PC-9 (cell line): ENCODE data around the gene CACNA1A. TPM values are rescaled to one million over a fixed set of nuclear protein-coding genes. Genes with fewer than 3 reads are reported as not detected.

Experiments used
- BruUV-seq: library from RNA; stranded (reverse); fragments of 400-500 nt; replicated peaks from 2 replicates; lab custom pipeline; 2021; lab: Mats Ljungman, UMichigan
- CTCF ChIA-PET: fragments of 300-600 bp; sonication (Branson Sonifier 250); formaldehyde crosslinking; loops from one replicate; lab custom pipeline; 2022; ENCODE audit warnings: antibody characterized with exemption; lab: Charles Lee
- POLR2A ChIA-PET: fragments of 300-600 bp; sonication (Branson Sonifier 250); formaldehyde crosslinking; loops from one replicate; lab custom pipeline; 2022; ENCODE audit warnings: antibody characterized with exemption; ENCODE audit not compliant: unreplicated experiment; lab: Charles Lee
- DNase-seq, 2 experiments: peaks; one replicate each; pipeline versions ENCODE4 v3.0.0 to v3.0.0-alpha.2; 2015 to 2022; ENCODE audit warnings: mixed read lengths in 1 of 2
- H2AFZ ChIP-seq: fragments of 200-600 bp; sonication (generic); 2 replicates; pipeline ENCODE4 v1.8.1; 2017; ENCODE audit warnings: antibody characterized with exemption
- H3F3A ChIP-seq: fragments of 200-600 bp; sonication (generic); 2 replicates; pipeline ENCODE4 v1.8.1; 2017; ENCODE audit warnings: antibody characterized with exemption, mild to moderate bottlenecking, low read depth; ENCODE audit not compliant: insufficient read depth
- H3K27ac ChIP-seq: fragments of 200-600 bp; sonication (generic); 2 replicates; pipeline ENCODE4 v1.6.1; 2016; ENCODE audit warnings: mixed run types
- H3K27me3 ChIP-seq: fragments of 200-600 bp; sonication (generic); 2 replicates; pipeline ENCODE4 v1.6.1; 2016; ENCODE audit warnings: low read depth, mixed run types; ENCODE audit not compliant: insufficient read depth
- H3K36me3 ChIP-seq: fragments of 200-600 bp; sonication (generic); 2 replicates; pipeline ENCODE4 v1.6.1; 2016; ENCODE audit warnings: low read depth, mixed run types
- H3K4me1 ChIP-seq: fragments of 200-600 bp; sonication (generic); replicated peaks from 2 replicates; pipeline ENCODE4 v1.6.1; 2016; ENCODE audit warnings: mixed run types; ENCODE audit not compliant: insufficient read depth
- H3K4me2 ChIP-seq: fragments of 200-600 bp; sonication (generic); 2 replicates; pipeline ENCODE4 v1.6.1; 2017; ENCODE audit warnings: mixed run types
- H3K4me3 ChIP-seq: fragments of 200-600 bp; sonication (generic); 2 replicates; pipeline ENCODE4 v1.6.1; 2016; ENCODE audit warnings: mixed run types
- H3K79me2 ChIP-seq: fragments of 200-600 bp; sonication (generic); 2 replicates; pipeline ENCODE4 v1.6.1; 2017; ENCODE audit warnings: low read depth, mixed run types
- H3K9me2 ChIP-seq: fragments of 200-600 bp; sonication (generic); 2 replicates; pipeline ENCODE4 v1.8.1; 2017; ENCODE audit warnings: mild to moderate bottlenecking; ENCODE audit not compliant: insufficient read depth
- H3K9me3 ChIP-seq: fragments of 200-600 bp; sonication (generic); 2 replicates; pipeline ENCODE4 v1.8.1; 2016; ENCODE audit warnings: low read depth; ENCODE audit not compliant: insufficient read depth
- H4K20me1 ChIP-seq: fragments of 200-600 bp; sonication (generic); 2 replicates; pipeline ENCODE4 v1.8.1; 2017; ENCODE audit not compliant: insufficient read depth
- CTCF ChIP-seq: fragments of 200-600 bp; sonication (generic); conservative IDR thresholded peaks from 2 replicates; pipeline ENCODE4 v1.6.1; 2017; ENCODE audit warnings: mixed run types, antibody characterized with exemption, mild to moderate bottlenecking, moderate library complexity
- EZH2 ChIP-seq: fragments of 200-600 bp; sonication (generic); IDR thresholded peaks from 2 replicates; pipeline ENCODE4 v1.8.0; 2017; ENCODE audit warnings: antibody characterized with exemption, low read depth
- intact Hi-C: fragments of 100-400 bp; cut with micrococcal nuclease; formaldehyde crosslinking; loops from one replicate; pipeline ENCODE4 v1.10.0; 2022; ENCODE audit not compliant: unreplicated experiment
- total RNA-seq: library from RNA; stranded (reverse); gene quantifications from 2 replicates; pipeline ENCODE4 v1.2.3, GENCODE V29; 2021

CACNA1A gene
- total RNA-seq, 1 experiment from 2014 or later: 0.35 TPM

- no peak overlapping the region for H3K4me3 ChIP-seq
- ChIA-PET CTCF (no interaction called here), POLR2A (no interaction called here)
- no peak overlapping the region for H3K27ac ChIP-seq
- DNase-seq: no peak
- TF ChIP-seq CTCF (no peak), EZH2 (no peak)
- H3K9me2 ChIP-seq: no peaks in the 10 kb centered on the region
- no peaks in the 10 kb centered on the region for H3K79me2 ChIP-seq
- H3K4me1 ChIP-seq: no peaks in the 10 kb centered on the region
- H4K20me1 ChIP-seq: no peaks in the 10 kb centered on the region
- H3K27me3 ChIP-seq: peaks cover 68% of the 10 kb centered on the region
- H3F3A ChIP-seq: no peaks in the 10 kb centered on the region
- peaks cover 2% of the 10 kb centered on the region; the same call in 1 of the 2 replicates for H3K9me3 ChIP-seq
- no peak overlapping the region for H3K4me2 ChIP-seq
- H3K36me3 ChIP-seq: no peaks in the 10 kb centered on the region
- intact Hi-C loops: no loop called here
- H2AFZ ChIP-seq: no peak overlapping the region
- BruUV-seq: no TSS peak
Measured at GRCh38 chr19:13411899-13412298, 94.4 kb downstream of the CACNA1A start.

- Histone ChIP-seq H2AFZ (no peak overlapping the region), H3K27me3 (peaks cover 64% of the 10 kb centered on the region), H3K4me2 (no peak overlapping the region), H3K36me3 (no peaks in the 10 kb centered on the region), H3K9me3 (peaks cover 2% of the 10 kb centered on the region; the same call in 1 of the 2 replicates), H3K9me2 (no peaks in the 10 kb centered on the region), H4K20me1 (no peaks in the 10 kb centered on the region), H3K79me2 (no peaks in the 10 kb centered on the region), H3K27ac (no peak overlapping the region), H3K4me3 (no peak overlapping the region), H3K4me1 (no peaks in the 10 kb centered on the region), H3F3A (no peaks in the 10 kb centered on the region)
- CTCF ChIA-PET: no interaction called here
- no TSS peak for BruUV-seq
- intact Hi-C loops: no loop called here
- POLR2A ChIA-PET: no interaction called here
- TF ChIP-seq EZH2: no peak
- no peak for TF ChIP-seq CTCF
- no peak for DNase-seq
Measured at GRCh38 chr19:13410946-13411345, 95.3 kb downstream of the CACNA1A start.

GRCh38 chr19:13408889-13409518 lies 97.3 kb downstream of the CACNA1A start:
- H3K79me2 ChIP-seq: no peaks in the 10 kb centered on the region
- DNase-seq: no peak
- CTCF ChIA-PET: no interaction called here
- no peak overlapping the region for H2AFZ ChIP-seq
- no peaks in the 10 kb centered on the region for H3F3A ChIP-seq
- no peak overlapping the region for H3K27ac ChIP-seq
- H3K4me1 ChIP-seq: no peaks in the 10 kb centered on the region
- POLR2A ChIA-PET: no interaction called here
- no peaks in the 10 kb centered on the region for H3K9me2 ChIP-seq
- H3K27me3 ChIP-seq: peaks cover 57% of the 10 kb centered on the region
- H3K36me3 ChIP-seq: no peaks in the 10 kb centered on the region
- no peak overlapping the region for H3K4me2 ChIP-seq
- intact Hi-C loops: no loop called here
- BruUV-seq: no TSS peak
- no peaks in the 10 kb centered on the region for H4K20me1 ChIP-seq
- TF ChIP-seq CTCF (no peak), EZH2 (no peak)
- no peak overlapping the region for H3K4me3 ChIP-seq
- peaks cover 2% of the 10 kb centered on the region; the same call in 1 of the 2 replicates for H3K9me3 ChIP-seq
